ENCODE measurements around the gene TRIM15. TPM values are rescaled to one million over a fixed set of nuclear protein-coding genes. Genes with fewer than 3 reads are reported as not detected.
"Not testable (repeated sequence)": the region's sequence is repeated elsewhere in the genome, so short reads cannot be mapped to it uniquely, and the experiment has no call there.

The TRIM15 gene
- polyA plus RNA-seq, 12 donors, result not detected

DNA sequence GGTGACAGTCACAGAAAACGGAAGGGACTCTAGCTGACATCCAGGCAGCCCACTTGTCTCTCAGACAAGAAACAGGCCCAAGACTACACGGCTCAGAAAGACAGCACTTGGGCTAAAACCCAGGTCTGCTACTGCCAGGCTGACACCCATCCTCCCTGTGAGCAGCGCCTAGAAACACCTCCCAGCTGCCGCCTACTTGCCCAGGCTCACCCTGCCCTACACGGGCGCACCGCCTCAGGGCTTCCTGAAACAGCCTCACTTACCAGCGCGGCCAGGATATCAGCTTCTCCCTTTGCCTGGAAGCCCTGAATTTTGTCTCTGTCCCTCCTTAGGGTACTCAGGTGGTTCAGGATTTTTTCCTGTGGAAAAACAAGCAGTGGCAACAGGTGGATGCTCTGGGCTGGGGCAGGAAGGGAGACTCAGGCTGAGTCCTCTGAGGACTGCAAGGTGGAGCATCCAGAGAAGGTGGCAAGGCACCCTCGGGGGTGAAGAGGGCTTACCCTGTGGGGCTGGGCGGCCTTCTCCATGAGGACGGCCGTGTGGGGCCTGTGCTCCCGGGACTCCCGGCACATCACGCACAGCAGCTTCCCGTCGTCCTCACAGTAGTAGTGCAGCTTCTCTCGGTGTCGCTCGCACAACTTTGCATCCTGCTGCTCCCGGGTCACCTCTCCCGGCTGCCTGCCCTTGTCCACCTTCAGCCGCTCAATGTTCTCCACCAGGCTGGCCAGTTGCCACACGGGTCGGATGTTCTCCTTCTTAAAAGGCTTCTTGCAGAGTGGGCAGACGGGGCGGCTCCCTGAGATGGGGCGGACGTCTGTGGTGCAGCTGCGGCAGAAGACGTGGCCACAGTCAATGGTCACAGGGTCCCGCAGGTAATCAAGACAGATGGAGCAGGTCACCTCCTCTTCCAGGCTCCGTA is 35.1 kb downstream of the TRIM15 start:
- DNase-seq, result no peak

- DNase-seq, result no peak
Measured at GRCh38 chr6:30200551-30201281, 37.4 kb downstream of the TRIM15 start.

GRCh38 chr6:30202366-30202765 is 39.0 kb downstream of the TRIM15 start:
- no peak for DNase-seq

DNA sequence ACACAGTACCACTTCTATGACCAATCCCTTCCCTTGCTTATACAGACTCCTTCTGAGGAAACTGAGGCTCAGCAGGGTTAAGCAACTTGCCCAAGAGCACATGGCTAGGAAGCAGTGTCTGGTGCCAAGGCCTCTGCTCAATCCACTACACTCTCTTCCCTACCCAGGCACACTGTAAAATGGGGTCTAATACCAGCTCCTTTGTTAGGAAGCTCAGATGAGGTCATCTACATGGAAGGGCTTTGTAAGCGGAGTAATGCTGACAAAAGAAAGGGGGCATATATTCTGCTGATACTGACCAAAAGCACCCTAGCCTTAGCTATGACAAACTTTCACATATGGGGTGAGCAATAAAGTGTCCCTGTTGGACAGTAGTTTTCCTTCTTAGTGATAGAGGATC is 40.8 kb downstream of the TRIM15 start:
- no peak for DNase-seq

DNA sequence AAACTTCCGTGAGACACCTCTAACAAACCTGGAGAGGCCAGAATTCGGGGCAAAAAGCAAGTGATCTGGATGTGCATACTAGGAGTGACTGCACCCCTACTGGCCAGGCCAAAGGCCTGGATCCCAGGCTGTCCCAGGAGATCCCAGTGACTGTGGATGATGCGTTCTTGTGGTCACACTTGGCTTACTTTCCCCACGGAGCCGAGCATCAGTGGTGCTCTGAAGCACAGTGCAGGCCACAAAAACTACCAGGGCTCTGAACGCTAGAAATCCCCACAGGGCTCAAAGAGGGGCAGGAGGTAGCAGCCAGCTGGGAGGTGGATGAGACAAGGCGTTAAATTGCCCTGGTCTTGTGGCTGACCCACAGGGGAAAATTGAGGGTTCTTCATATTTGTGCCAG is 42.8 kb downstream of the TRIM15 start:
- DNase-seq, result no peak

GRCh38 chr6:30206799-30207618 is 43.7 kb downstream of the TRIM15 start:
- DNase-seq, result no peak

DNA sequence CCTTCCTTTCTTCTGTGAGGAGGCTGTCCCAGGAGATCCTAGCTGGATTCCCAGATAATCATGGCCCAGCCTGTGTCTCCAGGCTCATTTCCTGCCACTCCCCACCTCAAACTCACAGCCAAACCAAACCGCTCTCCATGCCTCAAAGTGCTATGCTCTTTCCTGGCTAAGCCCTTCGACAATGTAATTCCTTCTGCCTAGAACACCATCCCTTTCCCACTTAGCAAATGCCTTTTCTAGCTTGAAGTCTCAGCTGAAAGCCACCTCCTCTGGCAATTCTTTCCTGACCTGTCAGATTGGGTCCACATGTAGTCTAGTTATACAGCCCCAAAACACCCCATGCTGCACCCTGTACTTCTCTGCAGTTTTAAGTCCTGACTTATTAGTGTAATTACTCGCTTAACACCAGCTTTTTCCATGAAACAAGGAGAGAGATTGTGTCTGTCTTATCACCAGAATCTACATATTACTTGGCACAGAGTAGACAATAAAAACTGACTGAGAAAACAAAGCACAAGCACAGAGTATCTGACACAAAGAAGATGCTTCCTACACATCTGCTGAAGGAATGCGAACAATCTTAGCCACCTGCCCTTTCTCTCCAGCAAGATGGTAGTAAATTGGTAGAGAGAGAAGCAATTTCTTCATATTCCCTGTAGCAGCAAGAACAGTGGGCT is 44.4 kb downstream of the TRIM15 start:
- no peak for DNase-seq

- no peak for DNase-seq
Measured at GRCh38 chr6:30211306-30211705, 48.0 kb downstream of the TRIM15 start.

DNA sequence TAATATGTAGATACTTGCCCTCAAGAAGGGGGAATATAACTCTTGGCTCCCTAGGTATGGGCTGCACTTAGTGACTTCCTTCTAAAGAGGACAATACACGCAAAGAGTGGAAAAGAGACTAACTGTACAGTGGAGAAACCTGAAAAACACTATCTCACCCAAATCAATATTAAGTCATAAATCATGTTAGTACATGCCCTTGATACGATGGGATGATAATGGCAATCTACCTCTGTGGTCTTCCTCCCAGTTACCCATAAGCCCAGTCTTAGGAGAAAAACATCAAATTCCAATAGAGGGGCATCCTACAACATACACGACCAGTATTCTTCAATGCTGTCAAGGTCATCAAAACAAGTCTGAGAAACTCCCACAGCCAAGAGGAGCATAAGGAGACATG is 48.6 kb downstream of the TRIM15 start:
- DNase-seq, result no peak

DNA sequence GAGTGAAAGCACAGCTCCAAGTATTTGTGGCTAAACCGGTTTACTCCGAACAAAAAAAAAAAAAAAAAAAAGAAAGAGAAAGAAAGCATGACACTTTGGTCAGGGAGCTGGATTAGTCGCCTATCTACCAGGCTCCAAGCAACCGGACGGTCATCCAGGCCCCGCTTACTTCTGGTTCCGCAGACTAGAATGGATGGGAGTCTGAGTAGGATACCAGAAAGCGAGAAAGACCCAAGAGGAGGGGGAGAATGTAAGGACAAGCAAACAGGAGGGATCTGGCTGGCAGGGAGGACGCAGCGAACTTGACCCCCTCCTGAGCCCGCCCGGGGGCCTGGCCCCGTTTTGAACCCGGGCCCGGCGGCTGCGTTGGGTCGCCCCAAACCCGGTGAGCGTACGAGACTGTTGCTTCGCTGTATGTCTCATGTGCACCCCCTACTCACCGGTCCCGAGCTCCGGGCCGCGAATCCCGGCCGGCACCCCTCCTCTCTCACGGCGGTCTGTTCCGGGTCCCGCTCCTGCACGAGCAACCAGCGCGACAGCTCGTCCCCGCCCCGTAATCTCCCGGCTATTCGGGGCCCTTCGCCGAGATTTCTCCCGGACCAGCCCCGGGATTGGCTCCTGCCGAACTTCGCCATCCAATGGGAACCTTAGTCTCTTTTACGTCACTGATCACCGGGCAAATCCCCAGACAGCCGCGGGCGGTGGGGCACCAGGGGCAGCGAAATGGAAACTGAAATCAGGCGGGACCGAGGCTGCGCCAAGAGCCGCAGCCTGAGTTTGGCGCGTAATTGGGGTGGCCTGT is 49.7 kb downstream of the TRIM15 start, which contains the start of gene TRIM26:
TRIM26 (minus strand) TSS at position 542 of the 802 bp plus-strand sequence. CDS start 14,303 bp downstream, outside the sequence.
- peak; percentile 98 for DNase-seq

GRCh38 chr6:30213667-30213956 is 50.3 kb downstream of the TRIM15 start:
- DNase-seq, result no peak

DNA sequence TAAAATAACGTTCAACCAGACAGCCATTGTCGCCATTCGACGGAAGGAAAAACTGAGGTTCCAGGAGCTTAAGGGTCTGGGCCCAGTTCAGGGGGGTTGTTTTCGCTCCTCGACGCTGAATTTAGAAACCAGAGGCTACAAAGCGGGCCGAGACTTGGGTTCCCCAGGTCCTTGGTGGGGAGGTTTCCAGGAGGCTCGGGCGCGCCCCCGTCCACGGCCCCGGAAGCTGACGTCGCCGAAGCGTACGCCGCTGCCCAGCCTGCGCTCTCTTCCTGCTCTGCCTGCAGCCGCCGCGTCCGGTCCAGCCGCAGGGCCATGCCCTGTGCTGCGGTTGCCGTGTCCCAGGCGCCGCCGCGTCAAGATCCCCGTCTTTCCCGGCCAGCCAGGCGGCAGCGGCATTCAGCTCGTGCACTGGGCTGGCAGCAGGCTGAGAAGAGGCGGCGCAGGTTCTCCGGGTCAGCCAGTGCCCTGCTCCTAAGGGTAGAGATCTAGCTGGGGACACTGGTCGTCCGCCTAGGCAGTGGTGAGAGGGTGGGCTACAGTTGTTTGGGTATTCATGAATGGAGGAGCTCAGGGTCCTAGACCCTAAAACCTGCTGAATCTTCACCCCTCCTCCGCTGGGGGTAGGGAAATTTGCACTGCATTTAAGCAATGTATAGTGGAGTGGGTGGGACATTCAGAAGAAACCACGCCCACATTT is 50.8 kb downstream of the TRIM15 start:
- peak; percentile 86 for DNase-seq

GRCh38 chr6:30214657-30214982 is 51.3 kb downstream of the TRIM15 start:
- DNase-seq, result no peak

DNA sequence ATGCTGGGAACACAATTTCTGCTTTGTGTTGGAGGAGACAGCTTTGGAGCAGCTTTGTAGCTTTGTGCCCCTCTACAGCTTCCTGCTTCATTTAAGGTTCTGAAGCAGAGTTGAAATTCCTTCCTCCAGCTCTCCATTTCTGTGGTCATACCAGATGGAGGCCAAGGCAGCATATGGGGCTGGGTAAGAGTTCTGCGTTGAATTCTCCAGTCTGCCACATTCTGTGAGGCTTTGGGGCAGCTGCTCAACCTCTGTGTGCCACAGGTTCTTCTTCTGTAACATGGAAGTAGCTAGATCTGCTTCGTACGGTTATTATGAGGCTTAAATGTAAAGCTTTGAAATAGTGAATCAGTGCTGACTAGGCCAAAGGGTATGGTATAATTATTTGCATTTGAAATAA is 52.8 kb downstream of the TRIM15 start:
- no peak for DNase-seq

GRCh38 chr6:30219244-30219643 is 55.9 kb downstream of the TRIM15 start:
- DNase-seq, result peak; percentile 53

DNA sequence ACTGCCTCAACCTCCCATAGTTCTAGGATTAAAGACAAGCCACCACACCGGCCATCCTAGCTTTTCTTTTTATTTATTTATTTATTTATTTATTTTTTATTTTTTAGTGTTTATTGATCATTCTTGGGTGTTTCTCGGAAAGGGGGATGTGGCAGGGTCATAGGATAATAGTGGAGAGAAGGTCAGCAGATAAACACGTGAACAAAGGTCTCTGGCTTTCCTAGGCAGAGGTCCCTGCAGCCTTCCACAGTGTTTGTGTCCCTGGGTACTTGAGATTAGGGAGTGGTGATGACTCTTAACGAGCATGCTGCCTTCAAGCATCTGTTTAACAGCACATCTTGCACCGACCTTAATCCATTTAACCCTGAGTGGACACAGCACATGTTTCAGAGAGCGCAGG is 58.0 kb downstream of the TRIM15 start:
- not testable (repeated sequence) for DNase-seq

- DNase-seq, result not testable (repeated sequence)
Measured at GRCh38 chr6:30221956-30222355, 58.6 kb downstream of the TRIM15 start.

Measured in muscle of arm (tissue), 12 donors.